H9 (cell line): ENCODE data around the gene PLCH1. TPM values are rescaled to one million over a fixed set of nuclear protein-coding genes. Genes with fewer than 3 reads are reported as not detected.

Experiments
- DNase-seq: peaks from one replicate; pipeline ENCODE4 v3.0.0-alpha.2; 2017
- H2AFZ ChIP-seq: one replicate; pipeline ENCODE4 v1.6.1; 2013; ENCODE audit warnings: mild to moderate bottlenecking, low read length, control low read depth, moderate library complexity
- H2AK5ac ChIP-seq: 2 replicates; pipeline ENCODE4 v1.6.1; 2013; ENCODE audit warnings: low read length, control low read depth, mixed read lengths; ENCODE audit not compliant: insufficient read length
- H2BK120ac ChIP-seq: one replicate; pipeline ENCODE4 v1.6.1; 2013; ENCODE audit warnings: low read depth, mild to moderate bottlenecking, low read length, control low read depth, inconsistent platforms; ENCODE audit not compliant: poor library complexity, severe bottlenecking
- H2BK12ac ChIP-seq: 2 replicates; pipeline ENCODE4 v1.6.1; 2013; ENCODE audit warnings: low read length, control low read depth, mixed read lengths, low read depth; ENCODE audit not compliant: insufficient read length
- H2BK15ac ChIP-seq: 2 replicates; pipeline ENCODE4 v1.6.1; 2013; ENCODE audit warnings: low read depth, low read length, control low read depth
- H2BK20ac ChIP-seq: one replicate; pipeline ENCODE4 v1.6.1; 2013; ENCODE audit warnings: low read depth, mild to moderate bottlenecking, low read length, control low read depth, inconsistent platforms; ENCODE audit not compliant: poor library complexity, severe bottlenecking
- H2BK5ac ChIP-seq: 2 replicates; pipeline ENCODE4 v1.6.1; 2013; ENCODE audit warnings: low read length, control low read depth, mixed read lengths; ENCODE audit not compliant: insufficient read length
- H3K14ac ChIP-seq: 2 replicates; pipeline ENCODE4 v1.6.1; 2013; ENCODE audit warnings: low read length, control low read depth; ENCODE audit not compliant: insufficient read depth
- H3K18ac ChIP-seq: 2 replicates; pipeline ENCODE4 v1.6.1; 2013; ENCODE audit warnings: low read depth, mild to moderate bottlenecking, mixed read lengths, low read length, control low read depth; ENCODE audit not compliant: insufficient read length
- H3K23ac ChIP-seq: 2 replicates; pipeline ENCODE4 v1.6.1; 2013; ENCODE audit warnings: low read length, control low read depth, mixed read lengths, low read depth; ENCODE audit not compliant: insufficient read length
- H3K23me2 ChIP-seq: 2 replicates; pipeline ENCODE4 v1.6.1; 2013; ENCODE audit warnings: low read depth, mild to moderate bottlenecking, mixed read lengths, low read length, control low read depth; ENCODE audit not compliant: insufficient read length, poor library complexity, severe bottlenecking
- H3K27ac ChIP-seq: 2 replicates; pipeline ENCODE4 v1.5.1; 2013; ENCODE audit warnings: low read length, control low read depth, mixed read lengths, low read depth; ENCODE audit not compliant: insufficient read length
- H3K27me3 ChIP-seq: 2 replicates; pipeline ENCODE4 v1.6.1; 2013; ENCODE audit warnings: low read length, control low read depth, inconsistent platforms; ENCODE audit not compliant: insufficient read depth
- H3K4ac ChIP-seq: 2 replicates; pipeline ENCODE4 v1.6.1; 2013; ENCODE audit warnings: low read depth, mild to moderate bottlenecking, control low read depth, inconsistent platforms, low read length, moderate library complexity
- H3K4me1 ChIP-seq: 2 replicates; pipeline ENCODE4 v1.6.1; 2013; ENCODE audit warnings: low read length, control low read depth, inconsistent platforms; ENCODE audit not compliant: insufficient read depth
- H3K4me2 ChIP-seq: 2 replicates; pipeline ENCODE4 v1.6.1; 2013; ENCODE audit warnings: low read length, control low read depth, mixed read lengths; ENCODE audit not compliant: insufficient read length, insufficient read depth
- H3K56ac ChIP-seq: 2 replicates; pipeline ENCODE4 v1.6.1; 2013; ENCODE audit warnings: low read depth, mild to moderate bottlenecking, mixed read lengths, low read length, control low read depth; ENCODE audit not compliant: insufficient read length
- H3K79me1 ChIP-seq: 2 replicates; pipeline ENCODE4 v1.6.1; 2013; ENCODE audit warnings: low read depth, mild to moderate bottlenecking, moderate library complexity, low read length, control low read depth, inconsistent platforms; ENCODE audit not compliant: insufficient read depth, poor library complexity, severe bottlenecking
- H3K79me2 ChIP-seq: 2 replicates; pipeline ENCODE4 v1.6.1; 2013; ENCODE audit warnings: low read length, control low read depth, inconsistent platforms; ENCODE audit not compliant: insufficient read depth
- H3K9ac ChIP-seq: 2 replicates; pipeline ENCODE4 v1.6.1; 2013; ENCODE audit warnings: low read length, control low read depth, mixed read lengths; ENCODE audit not compliant: insufficient read length; ENCODE audit errors: extremely low read depth
- H3K9me3 ChIP-seq: one replicate; pipeline ENCODE4 v1.6.1; 2013; ENCODE audit warnings: low read depth, low read length, inconsistent platforms; ENCODE audit not compliant: control insufficient read depth
- H3T11ph ChIP-seq: one replicate; pipeline ENCODE4 v1.6.1; 2013; ENCODE audit warnings: mild to moderate bottlenecking, low read length, control low read depth, inconsistent platforms
- H4K20me1 ChIP-seq: one replicate; pipeline ENCODE4 v1.6.1; 2013; ENCODE audit not compliant: control insufficient read depth, insufficient read length, insufficient read depth
- H4K5ac ChIP-seq: 2 replicates; pipeline ENCODE4 v1.6.1; 2013; ENCODE audit warnings: low read depth, mild to moderate bottlenecking, mixed read lengths, low read length, control low read depth; ENCODE audit not compliant: insufficient read length
- H4K8ac ChIP-seq: replicated peaks from 2 replicates; pipeline ENCODE4 v1.6.1; 2013; ENCODE audit warnings: low read length, control low read depth, mixed read lengths, low read depth; ENCODE audit not compliant: insufficient read length
- H4K91ac ChIP-seq: 2 replicates; pipeline ENCODE4 v1.6.1; 2013; ENCODE audit warnings: low read depth, mild to moderate bottlenecking, moderate library complexity, mixed read lengths, low read length, control low read depth; ENCODE audit not compliant: insufficient read length
- H3K27ac Mint-ChIP-seq, 3 experiments: 2 replicates in 2 of 3; 3 replicates in 1 of 3; pipeline ENCODE4 v1.8.0; 2020 to 2021; ENCODE audit warnings: mixed read lengths in 3 of 3, mild to moderate bottlenecking in 1 of 3, moderate library complexity in 1 of 3
- H3K27me3 Mint-ChIP-seq: 2 replicates; pipeline ENCODE4 v1.8.0; 2021; ENCODE audit warnings: low read depth, mild to moderate bottlenecking, moderate library complexity, mixed read lengths
- H3K36me3 Mint-ChIP-seq, 3 experiments: 2 replicates in 2 of 3; 3 replicates in 1 of 3; pipeline ENCODE4 v1.8.0; 2020 to 2021; ENCODE audit warnings: low read depth in 3 of 3, mixed read lengths in 3 of 3; ENCODE audit not compliant: insufficient read depth in 1 of 3
- H3K4me1 Mint-ChIP-seq, 2 experiments: 2 replicates each; pipeline ENCODE4 v1.8.0; 2020; ENCODE audit warnings: mixed read lengths in 2 of 2
- H3K4me3 Mint-ChIP-seq, 2 experiments: 2 replicates in 1 of 2; 3 replicates in 1 of 2; pipeline ENCODE4 v1.8.0; 2020 to 2021; ENCODE audit warnings: mild to moderate bottlenecking in 2 of 2, mixed read lengths in 2 of 2, moderate library complexity in 1 of 2
- H3K9me3 Mint-ChIP-seq, 2 experiments: 2 replicates in 1 of 2; 3 replicates in 1 of 2; pipeline ENCODE4 v1.8.0; 2020; ENCODE audit warnings: mild to moderate bottlenecking in 2 of 2, mixed read lengths in 2 of 2, moderate library complexity in 1 of 2
- CTCF ChIP-seq: fragments of 200-600 bp; sonication (generic); conservative IDR thresholded peaks from 3 replicates; pipeline ENCODE4 v1.8.0; 2021; ENCODE audit warnings: antibody characterized with exemption, mild to moderate bottlenecking
- total RNA-seq: library from RNA; stranded (reverse); gene quantifications from 2 replicates; pipeline ENCODE4 v1.2.1, GENCODE V29; 2021

Gene PLCH1
- total RNA-seq, 1 experiment from 2014 or later: 19.0 TPM

DNA sequence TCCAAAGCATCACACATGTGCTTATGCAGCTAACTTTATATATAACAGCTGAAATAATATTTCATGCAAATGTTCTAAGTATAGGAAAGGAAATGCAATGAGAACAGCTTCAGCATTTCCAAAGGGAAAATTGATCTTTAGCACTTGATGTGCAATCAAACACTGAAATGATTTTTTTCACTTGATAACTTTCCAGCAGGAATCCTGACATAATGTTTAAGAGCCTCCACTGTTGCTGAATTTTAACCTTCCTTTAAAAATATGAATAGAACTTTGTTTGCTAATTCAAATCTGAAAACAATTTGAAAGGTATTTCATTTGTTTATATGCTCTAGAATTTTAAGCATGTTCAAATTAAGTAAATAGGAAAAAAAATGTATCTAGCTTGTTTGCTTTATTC, 354.5 kb downstream of the PLCH1 start:
- no peaks in the 10 kb centered on the region for H4K20me1 ChIP-seq
- H3K79me2 ChIP-seq: no peaks in the 10 kb centered on the region
- no peak overlapping the region for H3K18ac ChIP-seq
- H4K8ac ChIP-seq: no peak overlapping the region
- H3K4me1 ChIP-seq: no peaks in the 10 kb centered on the region
- H3K36me3 Mint-ChIP-seq: peaks cover 5 to 7% (median 5%) of the 10 kb centered on the region in 3 experiments; a peak in 5 of 7 replicates
- H3K27me3 ChIP-seq: no peaks in the 10 kb centered on the region
- H3K27ac ChIP-seq: no peak overlapping the region
- no peaks in the 10 kb centered on the region; a peak in 1 of 4 replicates for H3K4me1 Mint-ChIP-seq
- no peak overlapping the region for H3K23ac ChIP-seq
- no peak overlapping the region for H2AK5ac ChIP-seq
- no peak overlapping the region for H2AFZ ChIP-seq
- no peak overlapping the region for H3K14ac ChIP-seq
- H3K4me2 ChIP-seq: no peak overlapping the region
- H2BK12ac ChIP-seq: no peak overlapping the region
- H3K23me2 ChIP-seq: no peaks in the 10 kb centered on the region
- H3K56ac ChIP-seq: no peak overlapping the region
- DNase-seq: no peak
- H2BK15ac ChIP-seq: no peak overlapping the region
- H2BK20ac ChIP-seq: no peak overlapping the region
- H2BK120ac ChIP-seq: no peak overlapping the region
- no peaks in the 10 kb centered on the region for H3K9me3 ChIP-seq
- H3K9me3 Mint-ChIP-seq: peaks cover 3 to 8% of the 10 kb centered on the region in 2 experiments; a peak in 4 of 5 replicates
- H2BK5ac ChIP-seq: no peak overlapping the region
- no peaks in the 10 kb centered on the region for H3K27me3 Mint-ChIP-seq
- H3K27ac Mint-ChIP-seq: no peak overlapping the region
- no peak overlapping the region for H4K5ac ChIP-seq
- no peak for TF ChIP-seq CTCF
- H3K4ac ChIP-seq: no peak overlapping the region
- H3K4me3 Mint-ChIP-seq: no peak overlapping the region
- no peak overlapping the region for H3K9ac ChIP-seq
- no peaks in the 10 kb centered on the region for H3K79me1 ChIP-seq
- no peak overlapping the region for H3T11ph ChIP-seq
- H4K91ac ChIP-seq: no peak overlapping the region
